HG02938 (cell line): ENCODE results near the gene RNU6-1.
A peak's percentile ranks its signal among the peaks of the same experiment; 100 is the strongest.

Source experiments
- ATAC-seq: cut with Tn5 transposase; IDR thresholded peaks from one replicate; pipeline ENCODE4 v1.9.1; 2021; ENCODE audit warnings: mild to moderate bottlenecking, moderate library complexity; ENCODE audit not compliant: unreplicated experiment

Gene RNU6-1

GRCh38 chr15:67839929-67840748, at the start of gene RNU6-1:
RNU6-1 (minus strand) TSS chr15:67840045.
- peak; percentile 72 for ATAC-seq

DNA sequence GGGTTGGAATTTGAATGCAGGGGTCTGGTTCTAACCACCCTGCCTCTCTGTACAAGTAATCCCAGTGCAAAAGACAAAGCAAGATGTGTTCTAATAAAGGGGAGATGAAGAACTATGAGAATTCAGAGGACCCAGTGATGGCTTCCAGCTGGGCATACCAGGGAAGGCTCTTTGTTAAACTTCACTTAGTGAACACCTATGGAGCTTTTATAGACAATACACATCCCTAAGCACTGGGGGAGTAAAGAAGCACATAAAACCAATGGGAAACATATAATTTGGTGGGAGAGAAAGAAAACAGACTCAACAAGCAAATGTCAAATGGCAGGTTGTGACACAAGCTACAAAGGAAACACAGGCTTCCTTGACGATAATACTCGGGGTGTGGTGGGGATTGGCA, 47.9 kb upstream of the RNU6-1 start:
- no peak for ATAC-seq

- ATAC-seq = no peak
Observed at GRCh38 chr15:67885861-67886260, 46.0 kb upstream of the RNU6-1 start.

- ATAC-seq = no peak
Observed at GRCh38 chr15:67885175-67885523, 45.3 kb upstream of the RNU6-1 start.

- no peak for ATAC-seq
Observed at GRCh38 chr15:67884514-67885174, 44.8 kb upstream of the RNU6-1 start.

DNA sequence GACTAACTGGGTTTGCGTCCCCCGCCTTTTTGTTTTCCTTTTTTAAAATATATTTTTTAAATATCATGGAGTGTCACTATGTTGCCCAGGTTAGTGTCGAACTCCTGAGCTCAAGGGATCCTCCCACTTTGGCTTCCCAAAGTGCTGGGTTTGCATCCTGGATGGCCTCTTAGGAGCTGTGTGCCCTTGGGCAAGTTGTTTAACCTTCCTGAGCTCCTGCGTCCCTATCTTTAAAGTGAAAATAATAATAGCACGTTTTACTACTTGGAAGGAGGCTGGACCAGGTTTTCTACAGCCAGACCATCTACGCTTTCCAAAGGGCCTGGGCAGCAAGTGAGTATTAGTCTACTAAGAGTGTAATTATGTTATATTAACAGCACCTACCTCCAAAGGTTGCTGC, 44.2 kb upstream of the RNU6-1 start:
- ATAC-seq = no peak

GRCh38 chr15:67883234-67883773, 43.5 kb upstream of the RNU6-1 start:
- no peak for ATAC-seq

- ATAC-seq = no peak
Observed at GRCh38 chr15:67882487-67883233, 42.8 kb upstream of the RNU6-1 start.

- ATAC-seq = no peak
Observed at GRCh38 chr15:67880651-67881182, 40.9 kb upstream of the RNU6-1 start.

GRCh38 chr15:67879440-67880129, 39.7 kb upstream of the RNU6-1 start:
- no peak for ATAC-seq

DNA sequence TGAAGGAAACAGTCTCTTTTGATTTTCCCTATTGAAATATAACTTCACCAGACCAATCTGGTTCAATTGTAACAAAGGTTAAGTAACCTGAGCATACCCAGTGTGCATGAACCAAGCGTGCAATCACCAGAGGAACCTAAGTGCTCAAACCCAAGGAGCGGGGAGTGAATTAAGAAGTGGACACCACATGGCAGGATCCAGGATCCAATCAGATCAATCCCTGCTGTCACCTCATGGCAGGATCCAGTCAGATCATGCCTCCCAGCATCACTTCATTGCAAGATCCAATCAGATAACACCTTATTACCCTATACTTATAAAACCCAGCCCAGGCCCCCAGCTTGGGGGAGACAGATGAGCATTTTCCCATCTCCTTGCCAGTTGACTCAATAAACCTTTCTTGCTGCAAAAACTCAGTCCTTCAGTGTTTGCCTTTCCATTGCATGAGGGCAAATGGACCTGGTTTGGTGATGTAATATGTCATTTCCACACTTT, 38.9 kb upstream of the RNU6-1 start:
- ATAC-seq = no peak

DNA sequence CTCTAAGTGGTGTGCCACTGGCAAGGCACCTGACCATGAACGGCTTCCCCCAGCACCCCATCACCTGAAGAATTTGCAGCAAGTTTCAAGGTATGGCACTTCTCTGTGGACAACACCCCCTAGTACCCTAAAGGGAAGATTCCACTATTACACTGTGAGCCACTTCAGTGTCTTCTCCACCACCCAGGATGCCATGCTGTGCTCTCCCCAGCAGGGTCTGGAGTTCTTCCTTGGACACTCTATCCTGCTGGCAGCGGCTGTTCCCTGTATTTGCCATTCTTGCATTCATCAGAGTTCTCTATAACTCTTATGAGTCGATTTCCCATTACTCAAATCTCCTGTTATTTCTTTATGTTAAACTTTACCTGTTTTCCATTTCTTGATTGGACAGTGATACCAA, 33.9 kb upstream of the RNU6-1 start:
- ATAC-seq = no peak

- ATAC-seq = no peak
Observed at GRCh38 chr15:67870868-67871408, 31.1 kb upstream of the RNU6-1 start.

- no peak for ATAC-seq
Observed at GRCh38 chr15:67869701-67870100, 29.9 kb upstream of the RNU6-1 start.

DNA sequence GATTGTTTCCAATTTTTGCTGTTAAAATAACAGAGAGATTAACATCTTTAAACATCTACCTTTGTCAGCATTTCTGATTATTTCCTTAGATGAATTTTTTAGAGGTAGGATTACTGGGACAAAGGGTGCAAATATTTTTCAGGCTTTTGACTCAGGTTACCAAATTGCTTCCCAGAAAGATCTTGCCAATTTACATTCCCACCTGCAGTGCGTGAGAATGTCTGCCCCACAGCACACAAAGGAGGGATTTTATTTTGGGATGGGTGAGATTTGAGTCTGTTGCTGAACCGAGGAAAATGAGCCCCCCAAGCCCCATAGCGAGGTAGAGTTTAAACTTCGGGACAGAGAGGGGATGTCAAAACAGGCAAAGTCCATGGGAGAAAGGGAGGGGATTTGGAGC, 25.9 kb upstream of the RNU6-1 start:
- ATAC-seq = no peak

- no peak for ATAC-seq
Observed at GRCh38 chr15:67865331-67865730, 25.5 kb upstream of the RNU6-1 start.

DNA sequence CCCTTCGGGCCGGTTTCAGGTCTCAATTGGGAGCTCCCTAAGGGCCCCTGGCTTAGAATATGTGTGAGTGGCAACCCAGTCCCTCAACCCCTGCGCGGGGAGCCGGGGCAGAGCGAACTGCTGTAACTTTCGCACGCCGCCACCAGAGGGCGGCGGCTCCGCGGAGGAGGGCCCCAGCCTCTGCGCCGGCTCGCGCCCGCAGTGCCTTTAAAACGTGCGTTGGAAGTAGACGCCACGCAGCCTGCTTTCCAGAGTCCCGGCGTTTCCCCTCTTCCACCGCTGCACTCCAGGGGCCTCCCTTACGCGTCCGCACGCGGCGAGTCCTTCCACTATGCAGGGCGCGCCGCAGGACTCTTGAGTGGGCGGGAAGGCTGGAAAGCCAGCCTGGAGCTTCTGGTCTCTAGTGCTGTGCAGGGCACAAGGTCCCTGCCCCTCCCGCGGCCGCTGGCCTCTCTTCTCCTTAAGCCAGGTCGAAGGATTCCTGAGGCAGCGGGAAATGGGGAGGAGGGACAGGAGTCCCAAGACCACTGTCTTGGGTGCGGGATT, 23.7 kb upstream of the RNU6-1 start:
- no peak for ATAC-seq

DNA sequence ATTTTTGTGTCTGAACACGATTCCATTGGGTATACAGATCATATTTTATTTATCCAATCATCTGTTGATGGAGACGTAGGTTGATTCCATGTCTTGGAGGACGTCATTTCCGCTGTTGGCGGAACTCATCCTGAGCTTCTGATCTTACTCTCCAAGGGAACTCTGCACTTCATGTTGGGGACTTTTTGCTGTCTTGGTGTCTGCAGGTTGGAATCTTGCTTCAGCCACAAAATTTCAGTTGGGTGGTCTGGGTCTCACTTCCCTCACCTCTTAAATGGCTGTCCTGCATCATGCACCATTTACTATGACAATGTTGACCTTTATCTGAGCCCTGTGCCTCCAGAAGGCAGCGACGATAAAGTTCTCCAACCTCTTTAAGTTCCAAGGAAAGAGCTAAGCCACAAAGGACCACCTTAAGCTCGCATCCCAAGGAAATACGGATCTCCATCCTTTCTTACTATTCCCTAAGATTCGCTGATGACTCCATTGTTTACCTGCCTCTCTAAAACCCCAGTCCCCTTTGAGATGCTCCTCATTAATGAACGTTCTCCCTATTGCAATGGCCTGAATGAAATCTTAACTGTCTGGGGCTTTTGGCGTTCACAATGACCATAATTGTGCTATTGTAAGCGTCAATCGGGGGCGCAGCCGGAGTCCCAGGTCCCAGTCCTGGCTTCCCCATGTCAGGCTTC, 23.1 kb upstream of the RNU6-1 start:
- ATAC-seq = no peak

GRCh38 chr15:67861983-67862382, 22.1 kb upstream of the RNU6-1 start:
- no peak for ATAC-seq
